Stimulated activated CD4-positive, alpha-beta T cell treated with anti-CD3 and anti-CD28 coated beads, TNF-alpha, amount 100 ng/mL, for 1 hour (primary cell): ENCODE results near the gene EEFSEC.

Source experiments
- DNase-seq, 3 donors: peaks; one replicate each; pipeline ENCODE4 v3.0.0-alpha.2; 2020; ENCODE audit warnings: low read depth in 3 of 3, low spot score in 1 of 3

EEFSEC gene

GRCh38 chr3:128435058-128435457 lies 281.8 kb downstream of the EEFSEC start:
- DNase-seq: no peak

- no peak for DNase-seq
Measured at GRCh38 chr3:128435561-128435960, 282.3 kb downstream of the EEFSEC start.

- no peak for DNase-seq
Measured at GRCh38 chr3:128436214-128436613, 282.9 kb downstream of the EEFSEC start.

DNA sequence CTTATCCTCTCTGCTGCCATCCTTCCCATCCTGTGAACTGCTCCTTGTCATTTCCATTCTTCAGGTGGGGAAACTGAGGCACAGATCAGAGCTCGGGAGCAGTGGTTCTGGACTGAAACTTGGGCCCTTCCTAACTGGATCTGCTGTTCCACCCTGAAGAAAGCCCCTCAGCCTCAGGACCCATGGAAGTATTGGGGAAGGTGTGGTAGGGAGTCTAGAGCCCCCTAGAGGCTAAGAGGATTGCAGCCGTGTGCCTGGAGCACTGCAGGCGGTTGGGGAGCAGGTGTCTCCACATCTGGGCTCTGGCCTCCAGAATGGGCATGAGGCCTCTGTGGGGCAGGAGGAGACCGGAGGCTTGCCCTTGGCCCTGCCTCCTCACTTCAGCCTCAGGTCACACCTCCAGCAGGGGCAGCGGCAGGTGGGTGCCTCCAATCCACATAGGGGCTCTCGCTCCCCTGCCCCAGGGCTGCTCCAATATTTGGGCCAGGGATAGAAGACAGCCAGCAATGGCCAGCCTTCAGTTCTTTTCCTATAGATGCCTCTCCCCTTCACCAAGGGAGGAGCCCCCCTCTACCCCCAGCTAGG lies 285.3 kb downstream of the EEFSEC start:
- DNase-seq: no peak

DNA sequence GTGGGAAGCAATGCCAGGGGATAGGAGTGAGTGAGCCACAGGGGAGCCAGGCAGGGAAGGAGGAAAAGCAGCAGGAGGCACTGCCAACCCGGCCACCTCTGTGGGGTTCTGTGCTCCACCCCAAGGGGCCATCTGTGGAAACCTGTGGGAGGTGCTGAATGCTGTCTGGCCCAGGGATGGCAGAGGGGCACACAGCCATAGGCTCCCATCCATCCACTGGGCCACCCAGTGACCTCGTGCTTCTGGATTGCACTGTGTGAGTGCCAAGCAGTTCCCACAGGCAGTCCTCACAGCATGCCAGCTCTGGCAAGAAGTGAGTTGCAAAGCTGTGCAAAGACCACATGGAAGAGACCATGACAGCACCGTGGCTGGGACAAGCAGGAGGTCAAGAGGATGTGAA lies 285.9 kb downstream of the EEFSEC start:
- DNase-seq: no peak

- DNase-seq: no peak
Measured at GRCh38 chr3:128442070-128442469, 288.8 kb downstream of the EEFSEC start.

DNA sequence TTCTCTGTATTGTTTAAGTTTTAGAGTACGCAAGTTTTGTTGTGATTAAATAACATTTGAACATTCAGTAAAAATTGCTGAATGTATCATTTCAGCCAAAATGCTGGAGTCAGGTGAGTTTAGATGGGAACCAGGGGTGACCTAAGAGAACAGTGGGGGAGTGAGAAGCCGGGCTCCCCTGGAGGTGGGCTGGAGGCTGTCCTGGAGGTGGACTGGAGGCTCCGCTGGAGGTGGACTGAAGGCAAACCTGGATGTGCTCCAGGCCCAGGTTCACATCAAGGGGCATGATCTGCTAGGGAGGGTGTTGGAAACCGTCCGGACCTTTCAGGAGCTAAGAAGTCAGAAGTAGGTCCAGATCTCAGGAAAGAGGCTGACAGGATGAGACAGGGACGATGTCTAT lies 289.7 kb downstream of the EEFSEC start:
- no peak for DNase-seq

DNA sequence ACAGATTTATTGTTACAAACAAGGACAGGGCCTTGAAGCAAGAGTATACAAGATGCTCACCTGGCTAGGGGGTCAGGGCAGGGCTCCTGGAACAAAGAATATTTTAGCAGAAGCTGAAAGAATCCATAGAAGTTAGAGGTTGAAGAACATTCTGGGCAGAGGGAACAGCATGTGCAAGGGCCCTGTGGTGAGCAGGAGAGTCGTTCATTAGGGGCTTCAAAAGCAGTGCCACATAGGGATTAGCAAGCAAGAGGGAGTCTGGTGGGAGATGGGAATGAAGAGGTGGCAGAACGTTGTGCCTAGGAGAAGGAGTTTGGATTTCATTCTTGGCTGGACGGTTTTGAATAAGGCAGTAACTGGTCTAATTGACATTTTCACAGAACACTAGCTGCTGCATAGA lies 290.5 kb downstream of the EEFSEC start:
- no peak for DNase-seq

DNA sequence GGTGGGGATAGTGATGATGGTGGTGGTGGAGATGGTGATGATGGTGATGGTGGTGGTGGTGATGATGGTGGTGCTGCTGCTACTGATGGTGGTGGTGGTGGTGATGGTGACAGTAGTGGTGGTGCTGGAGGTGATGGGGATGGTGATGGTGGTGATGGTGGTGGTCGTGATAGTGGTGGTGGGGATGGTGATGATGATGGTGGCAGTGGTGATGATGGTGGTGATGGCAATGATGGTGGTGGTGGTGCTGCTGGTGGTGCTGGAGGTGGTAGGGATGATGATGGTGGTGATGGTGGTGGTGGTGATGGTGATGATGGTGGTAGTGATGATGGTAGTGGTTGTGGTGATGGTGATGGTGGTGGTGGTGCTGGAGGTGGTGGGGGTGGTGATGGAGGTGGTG lies 292.1 kb downstream of the EEFSEC start:
- DNase-seq: no peak

DNA sequence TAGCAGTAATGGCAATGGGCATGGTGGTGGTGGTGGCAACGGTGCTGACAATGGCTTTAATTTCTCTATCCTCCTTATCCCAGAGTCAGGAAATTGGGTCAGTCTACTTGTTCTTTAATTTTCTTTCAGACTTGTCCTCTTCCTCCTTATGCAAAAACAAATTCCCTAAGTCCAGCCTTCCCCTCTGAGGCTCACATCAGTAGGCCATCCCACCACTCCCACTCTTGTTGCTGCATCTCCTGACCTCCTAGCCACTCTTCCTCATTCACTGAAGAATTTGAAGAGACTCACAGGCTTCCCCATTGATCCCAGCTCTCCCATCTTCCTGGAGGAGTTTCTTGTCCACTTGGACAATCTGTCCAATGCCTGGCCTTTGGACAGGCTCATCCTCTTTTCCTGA lies 293.5 kb downstream of the EEFSEC start:
- DNase-seq: no peak

DNA sequence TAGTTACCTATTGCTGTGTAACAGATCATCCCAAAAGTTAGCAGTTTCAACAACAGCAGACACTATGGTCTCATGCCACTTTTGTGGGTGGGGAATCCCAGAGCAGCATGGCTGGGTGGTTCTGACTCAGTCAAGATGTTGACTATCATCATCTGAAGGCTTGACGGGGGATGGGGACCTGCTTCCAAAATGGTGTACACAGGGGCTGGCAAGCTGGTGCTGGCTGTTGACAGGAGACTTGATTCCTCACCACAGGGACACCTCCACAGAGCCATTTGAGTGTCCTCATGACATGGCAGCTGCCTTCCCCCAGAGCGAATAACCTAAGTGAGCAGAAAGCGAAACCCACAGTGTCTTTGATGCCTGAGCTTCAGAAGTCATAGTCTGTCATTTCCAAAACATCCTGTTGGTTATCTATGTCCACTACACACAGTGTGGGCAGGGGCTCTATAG lies 294.3 kb downstream of the EEFSEC start:
- DNase-seq: no peak

- no peak for DNase-seq
Measured at GRCh38 chr3:128448491-128448890, 295.2 kb downstream of the EEFSEC start.

DNA sequence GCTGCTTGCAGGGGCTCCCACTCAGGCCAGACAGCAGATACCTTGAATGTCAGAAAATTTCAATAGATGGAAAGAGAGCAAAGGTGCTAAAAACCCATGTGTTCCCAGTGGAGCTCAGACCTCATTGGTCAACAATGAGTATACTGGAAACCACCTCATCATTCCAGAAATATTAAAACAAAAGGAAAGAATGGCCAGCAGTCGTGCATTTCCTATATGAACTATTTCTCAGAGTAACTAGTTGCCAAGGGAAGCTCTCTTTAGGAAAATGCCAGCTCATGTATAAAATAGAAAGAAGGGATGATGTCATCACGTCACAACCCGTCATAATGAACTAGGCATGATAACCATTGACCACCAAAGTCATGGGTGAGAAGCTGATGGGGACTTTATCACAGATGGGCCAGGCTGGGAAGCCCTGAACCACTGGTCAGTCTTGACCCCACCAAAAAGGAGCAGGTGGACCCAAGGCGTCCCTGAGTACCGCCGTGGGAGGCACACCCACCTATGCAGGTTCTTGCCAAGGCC lies 295.9 kb downstream of the EEFSEC start:
- DNase-seq: no peak

DNA sequence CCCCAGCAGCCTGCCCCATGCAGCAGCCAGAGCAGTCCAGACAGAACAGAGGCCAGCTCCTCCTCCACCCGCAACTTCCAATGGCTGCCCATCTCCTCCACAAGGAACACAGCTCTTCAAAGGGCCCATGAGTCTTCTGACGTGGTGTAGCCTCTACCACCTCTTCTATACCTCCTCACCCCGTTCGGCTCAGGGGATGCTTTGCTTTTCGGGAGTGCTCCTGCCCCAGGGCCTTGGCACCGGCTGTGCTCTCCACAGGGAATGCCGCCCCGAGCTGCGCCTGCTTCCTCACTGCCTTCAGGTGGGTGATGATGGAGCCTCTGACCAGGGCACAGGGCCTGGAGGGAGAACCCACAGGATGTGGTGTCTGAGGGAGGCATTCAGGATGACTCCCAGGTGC lies 298.8 kb downstream of the EEFSEC start:
- no peak for DNase-seq

DNA sequence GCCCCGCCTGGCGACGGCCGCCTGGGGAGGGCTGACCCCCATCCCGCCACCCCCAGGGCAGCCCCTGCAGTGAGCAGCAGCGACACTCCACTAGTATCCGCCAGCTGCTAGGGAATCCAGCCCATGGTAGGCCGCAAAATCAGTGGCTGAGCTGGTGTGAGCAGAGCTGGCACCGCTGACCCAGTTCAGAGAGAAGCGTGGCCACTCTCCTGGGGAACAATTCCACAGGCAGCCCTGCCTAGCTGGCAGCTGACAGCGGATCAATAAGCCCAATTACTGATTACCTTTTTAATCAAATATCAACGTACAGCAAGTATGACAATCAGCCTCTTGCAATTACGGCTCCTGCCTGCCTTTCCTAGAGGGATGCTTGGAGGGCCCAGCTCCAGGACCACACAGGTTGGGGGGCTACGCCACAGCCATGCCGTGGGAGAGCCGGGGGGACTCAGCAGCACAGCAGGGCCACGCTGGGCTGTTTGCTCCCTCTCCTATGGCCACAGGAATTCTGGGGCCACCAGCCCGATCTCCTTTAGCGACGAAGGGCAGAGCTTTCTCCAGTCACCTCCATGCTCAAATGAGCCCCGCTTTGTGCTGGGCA lies 299.5 kb downstream of the EEFSEC start:
- DNase-seq: no peak

GRCh38 chr3:128453501-128454309 lies 300.4 kb downstream of the EEFSEC start:
- no peak for DNase-seq

GRCh38 chr3:128454310-128454618 lies 301.0 kb downstream of the EEFSEC start:
- no peak for DNase-seq

DNA sequence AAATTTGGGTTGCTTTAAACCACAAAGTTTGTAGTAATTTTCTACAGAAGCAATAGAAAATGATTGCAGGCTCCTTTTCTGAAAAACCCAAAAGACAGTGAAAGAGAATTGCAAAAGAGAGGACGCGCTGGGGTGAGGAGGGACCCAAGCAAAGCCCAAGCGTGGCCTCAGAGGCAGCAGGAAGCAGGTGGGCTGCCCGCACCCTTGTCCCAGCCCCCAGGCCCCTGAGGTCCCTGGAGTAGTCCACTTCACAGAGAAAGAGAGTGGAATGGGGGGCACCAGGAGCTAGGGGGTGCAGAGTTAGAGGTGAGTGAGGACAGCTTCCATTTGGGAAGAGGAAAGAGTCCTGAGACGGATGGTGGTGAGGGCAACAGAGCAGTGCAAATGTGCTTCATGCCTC lies 301.8 kb downstream of the EEFSEC start:
- no peak for DNase-seq

DNA sequence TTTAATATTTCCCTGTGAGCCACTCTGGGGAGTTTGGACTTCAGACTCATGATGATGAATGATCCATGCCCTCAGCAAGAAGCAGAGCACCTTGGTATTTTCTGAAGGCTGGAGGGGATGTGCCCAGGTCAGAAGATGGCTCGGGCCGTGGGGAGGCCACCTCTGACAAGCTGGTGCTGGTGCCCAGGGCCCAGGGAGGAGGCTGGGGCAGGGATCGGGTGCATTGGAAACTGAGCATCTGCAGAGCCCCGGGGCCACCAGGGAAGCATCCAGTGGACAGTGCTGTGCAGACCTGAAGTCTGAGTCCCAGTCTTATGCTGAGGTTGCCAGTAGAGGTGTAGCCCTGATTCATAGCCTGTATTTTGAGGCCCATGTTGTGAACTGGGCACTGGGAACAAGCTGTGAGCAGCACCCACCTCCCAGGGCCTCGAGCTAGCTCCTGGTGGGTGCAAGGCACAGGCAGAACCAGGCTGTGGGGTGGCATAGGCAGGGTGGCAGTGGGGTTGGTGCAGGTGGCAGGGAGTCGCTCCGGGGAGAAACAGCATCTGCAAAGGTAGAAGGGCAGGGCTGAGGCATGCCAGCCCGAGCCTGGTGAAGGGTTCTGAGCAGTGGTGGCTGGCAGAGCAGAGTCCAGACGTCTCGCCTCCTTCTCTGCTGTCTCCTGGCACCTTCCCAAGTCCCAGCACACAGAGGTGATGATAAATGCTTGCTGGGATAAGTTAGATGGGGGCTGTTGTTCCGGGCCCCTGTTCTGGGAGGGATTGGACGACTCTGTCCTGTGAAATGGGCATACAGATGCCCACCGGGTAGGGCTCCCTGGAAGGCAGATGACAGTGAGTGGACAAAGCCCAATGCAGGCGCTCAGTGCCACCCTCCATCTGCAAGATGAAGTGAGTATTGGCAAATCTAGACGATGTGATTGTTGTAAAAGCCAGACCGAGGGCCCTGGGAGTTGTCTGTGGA lies 302.8 kb downstream of the EEFSEC start:
- DNase-seq: no peak

- no peak for DNase-seq
Measured at GRCh38 chr3:128456776-128457715, 303.8 kb downstream of the EEFSEC start.
